Measurements from ENCODE around the gene ACOXL.
"Not testable (repeated sequence)": the region's sequence is repeated elsewhere in the genome, so short reads cannot be mapped to it uniquely, and the experiment has no call there.

The ACOXL gene

GRCh38 chr2:110832740-110833139, 100.4 kb downstream of the ACOXL start:
- DNase-seq: peak; percentile 8

- DNase-seq: no peak
These were observed 101.9 kb downstream of the ACOXL start for GRCh38 chr2:110834134-110834827.

GRCh38 chr2:110836671-110837070, 104.3 kb downstream of the ACOXL start:
- DNase-seq: no peak

GRCh38 chr2:110837446-110838409, 105.4 kb downstream of the ACOXL start:
- DNase-seq: no peak

- DNase-seq: no peak
These were observed 106.4 kb downstream of the ACOXL start for GRCh38 chr2:110838657-110839384.

- DNase-seq: no peak
These were observed 108.1 kb downstream of the ACOXL start for GRCh38 chr2:110840508-110840907.

GRCh38 chr2:110842048-110842447, 109.7 kb downstream of the ACOXL start:
- no peak for DNase-seq

GRCh38 chr2:110843496-110843895, 111.1 kb downstream of the ACOXL start:
- no peak for DNase-seq

GRCh38 chr2:110843959-110844510, 111.7 kb downstream of the ACOXL start:
- DNase-seq: no peak

- no peak for DNase-seq
These were observed 115.3 kb downstream of the ACOXL start for GRCh38 chr2:110847651-110848050.

- no peak for DNase-seq
These were observed 115.7 kb downstream of the ACOXL start for GRCh38 chr2:110848071-110848470.

GRCh38 chr2:110848519-110849030, 116.2 kb downstream of the ACOXL start:
- DNase-seq: no peak

GRCh38 chr2:110851531-110851930, 119.2 kb downstream of the ACOXL start:
- DNase-seq: no peak

- no peak for DNase-seq
These were observed 119.7 kb downstream of the ACOXL start for GRCh38 chr2:110852051-110852450.

GRCh38 chr2:110852541-110853263, 120.3 kb downstream of the ACOXL start:
- DNase-seq: no peak

- DNase-seq: peak; percentile 2
These were observed 121.1 kb downstream of the ACOXL start for GRCh38 chr2:110853516-110853915.

GRCh38 chr2:110853948-110854347, 121.6 kb downstream of the ACOXL start:
- DNase-seq: no peak

GRCh38 chr2:110854355-110855081, 122.1 kb downstream of the ACOXL start:
- no peak for DNase-seq

- not testable (repeated sequence) for DNase-seq
These were observed 123.5 kb downstream of the ACOXL start for GRCh38 chr2:110855841-110856240.

GRCh38 chr2:110858135-110858725, 125.9 kb downstream of the ACOXL start:
- DNase-seq: no peak
